Measurements from ENCODE around the gene AGBL4.

Gene AGBL4

DNA sequence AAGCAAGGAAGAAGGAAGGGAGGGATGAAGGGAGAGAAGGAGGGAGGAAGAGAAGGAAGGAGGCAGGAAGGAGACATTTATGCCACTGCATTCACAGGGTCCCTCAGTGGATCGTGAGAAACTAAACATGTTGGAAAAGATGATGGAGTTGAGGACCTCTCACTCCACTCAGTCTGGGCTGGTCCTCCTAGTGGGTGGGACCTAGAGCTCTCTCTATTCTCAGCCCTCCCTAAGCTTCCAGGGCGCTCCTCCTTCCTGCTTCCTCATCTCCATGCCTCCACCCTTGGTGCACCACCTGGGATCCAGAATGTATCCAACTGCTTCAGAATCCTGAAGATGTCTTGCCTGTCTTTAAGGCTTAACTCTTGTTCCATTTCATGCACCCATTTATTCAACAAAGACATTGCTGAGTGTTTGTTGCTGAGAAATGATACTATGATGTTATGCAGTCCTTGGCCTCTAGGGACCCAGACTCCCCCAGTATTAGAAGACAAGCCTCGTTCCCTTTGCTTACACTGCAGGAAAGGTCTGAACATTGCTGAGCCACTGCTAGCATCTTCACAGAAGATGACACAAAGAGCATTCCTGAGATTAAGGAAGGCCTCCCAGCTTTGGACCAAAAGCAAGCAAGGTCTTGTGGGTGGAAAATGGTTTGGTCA lies 1335.5 kb downstream of the AGBL4 start:
- TF ChIP-seq, protein P1, sequence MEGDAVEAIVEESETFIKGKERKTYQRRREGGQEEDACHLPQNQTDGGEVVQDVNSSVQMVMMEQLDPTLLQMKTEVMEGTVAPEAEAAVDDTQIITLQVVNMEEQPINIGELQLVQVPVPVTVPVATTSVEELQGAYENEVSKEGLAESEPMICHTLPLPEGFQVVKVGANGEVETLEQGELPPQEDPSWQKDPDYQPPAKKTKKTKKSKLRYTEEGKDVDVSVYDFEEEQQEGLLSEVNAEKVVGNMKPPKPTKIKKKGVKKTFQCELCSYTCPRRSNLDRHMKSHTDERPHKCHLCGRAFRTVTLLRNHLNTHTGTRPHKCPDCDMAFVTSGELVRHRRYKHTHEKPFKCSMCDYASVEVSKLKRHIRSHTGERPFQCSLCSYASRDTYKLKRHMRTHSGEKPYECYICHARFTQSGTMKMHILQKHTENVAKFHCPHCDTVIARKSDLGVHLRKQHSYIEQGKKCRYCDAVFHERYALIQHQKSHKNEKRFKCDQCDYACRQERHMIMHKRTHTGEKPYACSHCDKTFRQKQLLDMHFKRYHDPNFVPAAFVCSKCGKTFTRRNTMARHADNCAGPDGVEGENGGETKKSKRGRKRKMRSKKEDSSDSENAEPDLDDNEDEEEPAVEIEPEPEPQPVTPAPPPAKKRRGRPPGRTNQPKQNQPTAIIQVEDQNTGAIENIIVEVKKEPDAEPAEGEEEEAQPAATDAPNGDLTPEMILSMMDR (conservative IDR thresholded peaks at IDR 0.05; ENCODE audit: low read depth, low read length): peak; percentile 49
- peak; percentile 51 for DNase-seq (ENCODE audit: low read depth)
- H3K4me3 ChIP-seq (ENCODE audit: low read depth, low read length): no peak overlapping the region

DNA sequence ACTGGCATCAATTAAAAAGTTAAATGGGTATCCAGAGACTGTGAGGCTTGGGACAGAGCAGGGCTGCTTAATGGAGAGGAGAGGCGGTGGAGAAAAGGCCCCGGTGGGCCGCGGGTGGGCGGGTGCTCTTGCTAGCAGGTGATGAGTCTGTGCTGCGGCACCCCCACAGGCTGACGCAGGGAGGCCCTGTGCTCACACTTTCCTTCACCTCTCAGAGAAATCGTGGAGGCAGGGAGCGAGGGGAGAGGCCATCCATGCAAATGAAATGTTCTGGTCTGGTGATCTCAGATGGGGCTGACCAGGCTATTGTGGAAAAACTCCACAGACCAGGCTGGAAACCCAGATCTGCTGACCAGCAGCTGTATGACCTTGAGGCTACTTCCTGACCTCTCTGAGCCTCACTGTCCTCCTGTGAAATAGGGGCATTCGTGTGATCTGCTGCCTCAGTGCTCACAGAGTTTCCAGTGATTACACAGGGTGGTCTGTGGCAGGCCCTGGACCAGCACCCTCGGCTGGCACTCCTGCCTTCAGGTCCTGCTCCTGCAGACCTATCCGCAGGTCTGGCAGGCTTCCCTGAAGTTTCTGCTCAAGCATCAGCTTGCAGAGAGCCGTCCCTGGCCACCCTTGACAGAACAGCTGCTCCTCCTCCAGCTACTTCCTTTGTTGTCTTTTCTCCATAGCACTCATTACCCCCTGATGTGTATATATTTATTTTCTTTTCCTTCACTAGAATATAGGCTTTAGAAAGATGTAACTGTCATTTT lies 1336.3 kb downstream of the AGBL4 start:
- no peak overlapping the region for H3K4me3 ChIP-seq (ENCODE audit: low read depth, low read length)
- peak; percentile 66 for DNase-seq (ENCODE audit: low read depth)

DNA sequence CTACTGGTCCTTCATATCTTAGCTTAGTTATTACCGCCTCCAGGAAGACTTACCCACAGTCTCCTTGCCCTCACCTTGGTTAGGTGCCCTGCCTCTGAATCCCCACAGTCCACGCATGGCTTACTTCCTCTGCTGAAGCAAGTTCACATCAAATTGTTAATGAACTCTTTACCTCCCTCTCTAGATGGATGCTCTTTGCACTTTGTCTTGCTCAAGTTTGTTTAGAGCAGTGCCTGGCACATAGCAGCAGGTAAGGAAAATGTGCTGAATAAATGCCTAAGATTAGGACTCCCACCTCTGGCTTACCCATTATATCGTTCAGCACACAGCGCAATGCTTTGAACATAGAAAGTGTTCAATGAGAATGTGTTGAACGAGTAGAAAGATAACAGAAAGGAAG lies 1337.6 kb downstream of the AGBL4 start:
- TF ChIP-seq, protein P1 (conservative IDR thresholded peaks at IDR 0.05; ENCODE audit: low read depth, low read length): no peak
- H3K4me3 ChIP-seq (ENCODE audit: low read depth, low read length): no peak overlapping the region
- no peak for DNase-seq (ENCODE audit: low read depth)

More for the DNA sequence above, 1336.3 kb downstream of the AGBL4 start:
- TF ChIP-seq, protein P1 (conservative IDR thresholded peaks at IDR 0.05; ENCODE audit: low read depth, low read length): no peak

DNA sequence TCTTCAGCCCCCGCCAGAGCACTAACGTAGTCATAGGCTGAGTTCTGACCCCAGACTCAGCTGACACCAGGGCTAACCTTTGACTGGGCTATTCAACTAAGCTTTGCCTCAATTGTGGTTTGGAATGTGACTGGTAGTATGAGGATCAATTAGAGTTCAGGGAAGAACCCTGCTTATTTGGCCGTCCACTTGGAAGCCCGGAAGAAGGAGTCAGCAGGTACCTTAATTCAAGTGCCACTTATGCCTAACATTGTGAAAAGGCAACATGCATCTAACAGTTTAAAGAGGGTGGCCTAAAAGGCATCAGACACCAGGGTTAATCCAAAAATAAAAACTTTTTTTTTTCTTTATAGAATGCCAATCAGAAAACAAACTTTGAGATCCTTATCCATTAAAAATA lies 1339.4 kb downstream of the AGBL4 start:
- TF ChIP-seq, protein P1 (conservative IDR thresholded peaks at IDR 0.05; ENCODE audit: low read depth, low read length): no peak

DNA sequence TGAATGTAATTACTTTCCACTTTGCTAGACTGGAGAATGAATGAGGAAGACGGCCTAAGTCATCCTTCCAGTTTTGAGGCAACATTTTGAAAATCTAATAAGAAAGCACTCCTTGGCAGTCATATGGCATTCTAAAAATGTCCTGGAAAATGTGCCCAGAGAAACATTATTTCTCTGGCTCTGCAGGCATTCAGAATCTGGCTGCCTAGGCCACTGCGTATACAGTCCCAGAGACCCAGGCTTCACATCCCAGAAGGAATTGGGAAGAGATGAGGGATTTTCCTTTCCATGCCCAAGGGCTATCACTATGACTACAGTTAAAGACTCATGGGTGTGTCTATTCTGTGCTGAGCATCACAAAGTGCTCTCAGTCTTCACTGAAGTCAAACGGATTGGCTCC lies 1339.9 kb downstream of the AGBL4 start:
- H3K4me3 ChIP-seq (ENCODE audit: low read depth, low read length): no peak overlapping the region
- TF ChIP-seq, protein P1 (conservative IDR thresholded peaks at IDR 0.05; ENCODE audit: low read depth, low read length): no peak
- DNase-seq (ENCODE audit: low read depth): no peak

More for the DNA sequence above, 1339.4 kb downstream of the AGBL4 start:
- no peak overlapping the region for H3K4me3 ChIP-seq (ENCODE audit: low read depth, low read length)
- no peak for DNase-seq (ENCODE audit: low read depth)

DNA sequence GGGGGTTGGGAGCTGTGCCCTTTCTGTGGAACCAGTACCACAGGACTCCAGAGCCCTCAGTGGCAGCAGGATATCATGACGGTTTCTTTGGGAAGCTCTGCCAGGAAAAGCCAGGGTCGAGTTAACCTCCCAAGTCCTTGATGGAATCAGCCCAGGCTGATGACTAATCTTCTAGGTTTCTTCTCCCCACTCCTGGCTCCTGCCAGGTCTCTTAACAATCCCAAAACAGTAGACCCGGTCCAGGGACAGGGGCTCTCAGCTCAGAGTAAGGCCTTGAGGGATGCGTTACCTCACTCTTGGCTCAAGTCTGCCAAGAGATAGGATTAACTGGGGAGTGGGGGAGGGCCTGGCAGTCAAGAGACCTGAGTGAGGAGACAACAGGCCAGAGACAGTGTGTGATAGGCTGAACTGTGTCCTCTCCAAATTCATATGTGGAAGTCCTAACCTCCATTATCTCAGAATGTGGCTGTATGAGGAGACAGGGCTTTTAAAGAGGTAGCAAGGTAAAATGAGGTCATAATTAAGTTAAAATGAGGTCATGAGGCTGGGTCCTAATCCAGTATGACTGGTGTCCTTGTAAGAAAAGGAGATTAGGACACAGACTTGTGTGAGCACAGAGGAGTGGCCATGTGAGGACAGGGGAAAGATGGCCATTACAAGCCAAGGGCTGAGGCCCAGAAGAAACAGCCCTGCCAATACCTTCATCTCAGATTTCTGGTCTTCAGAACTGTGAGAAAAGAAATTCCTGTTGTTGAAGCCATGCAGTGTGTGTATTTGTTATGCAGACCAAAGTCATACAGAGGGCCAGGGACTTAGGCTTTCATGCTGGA lies 1342.1 kb downstream of the AGBL4 start:
- TF ChIP-seq, protein P1 (conservative IDR thresholded peaks at IDR 0.05; ENCODE audit: low read depth, low read length): no peak
- H3K4me3 ChIP-seq (ENCODE audit: low read depth, low read length): no peak overlapping the region
- DNase-seq (ENCODE audit: low read depth): no peak

Measured in choroid plexus epithelial cell (primary cell).